OCI-LY1 (cell line): ENCODE measurements around the gene PRAMEF13.
"Not testable (repeated sequence)": the region's sequence is repeated elsewhere in the genome, so short reads cannot be mapped to it uniquely, and the experiment has no call there.

Experiments used
- CTCF ChIP-seq: fragments of 200-600 bp; sonication (generic), shearing (Covaris generic); IDR thresholded peaks from 2 replicates; pipeline ENCODE4 v1.5.1; 2017; ENCODE audit warnings: mild to moderate bottlenecking, antibody characterized with exemption, low read length, moderate library complexity, mixed read lengths
- EZH2 ChIP-seq: fragments of 200-600 bp; sonication (generic), shearing (Covaris generic); IDR thresholded peaks from 2 replicates; pipeline ENCODE4 v1.8.0; 2017; ENCODE audit warnings: borderline replicate concordance, mixed run types, mild to moderate bottlenecking, antibody characterized with exemption, low read length, moderate library complexity, mixed read lengths

- not testable (repeated sequence) for TF ChIP-seq CTCF, EZH2
These were observed at the start of gene PRAMEF13 for GRCh38 chr1:13201309-13201708.
